Measurements from ENCODE around the gene APOH. TPM values are rescaled to one million over a fixed set of nuclear protein-coding genes. Genes with fewer than 3 reads are reported as not detected.

Gene APOH
- total and polyA plus RNA-seq, 10 donors: 1.2 TPM; not detected in 9

DNA sequence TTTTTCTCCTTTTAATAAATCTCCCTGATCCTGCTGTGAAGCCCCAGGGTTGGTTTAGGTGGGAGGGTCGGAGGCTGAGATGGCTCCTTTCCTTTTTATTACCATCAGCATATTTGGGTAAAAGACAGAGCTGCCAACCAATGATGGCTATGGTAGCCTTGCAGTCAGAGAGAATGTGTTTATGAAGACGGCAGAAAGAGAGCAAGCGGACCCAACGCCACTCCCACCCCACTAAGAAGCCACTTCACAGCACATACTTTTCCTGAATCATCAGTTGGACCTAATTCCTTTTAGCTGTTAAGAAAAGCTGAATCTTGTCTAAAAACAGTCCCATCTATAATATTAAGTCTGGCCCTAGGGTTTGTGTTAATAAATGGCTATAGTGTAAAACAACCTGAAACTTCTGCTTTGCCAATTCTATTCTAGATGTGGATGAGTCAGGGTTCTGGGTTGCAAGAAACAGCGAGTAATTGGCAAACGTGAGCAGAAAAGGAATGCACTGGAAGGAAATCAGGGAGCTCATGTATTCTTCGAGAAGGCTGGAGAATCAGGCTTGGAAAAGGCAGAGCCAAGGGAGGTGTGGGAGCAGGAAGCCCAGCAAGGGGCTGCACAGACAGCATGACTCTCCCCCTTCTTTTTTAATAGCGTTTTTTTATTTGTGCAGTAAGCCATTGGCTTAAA is 39.2 kb upstream of the APOH start:
- no peak for TF ChIP-seq POLR2AphosphoS5 (IDR thresholded peaks at IDR 0.05)
- no peak for TF ChIP-seq POLR2A (IDR thresholded peaks at IDR 0.05)
- TF ChIP-seq, protein P1, sequence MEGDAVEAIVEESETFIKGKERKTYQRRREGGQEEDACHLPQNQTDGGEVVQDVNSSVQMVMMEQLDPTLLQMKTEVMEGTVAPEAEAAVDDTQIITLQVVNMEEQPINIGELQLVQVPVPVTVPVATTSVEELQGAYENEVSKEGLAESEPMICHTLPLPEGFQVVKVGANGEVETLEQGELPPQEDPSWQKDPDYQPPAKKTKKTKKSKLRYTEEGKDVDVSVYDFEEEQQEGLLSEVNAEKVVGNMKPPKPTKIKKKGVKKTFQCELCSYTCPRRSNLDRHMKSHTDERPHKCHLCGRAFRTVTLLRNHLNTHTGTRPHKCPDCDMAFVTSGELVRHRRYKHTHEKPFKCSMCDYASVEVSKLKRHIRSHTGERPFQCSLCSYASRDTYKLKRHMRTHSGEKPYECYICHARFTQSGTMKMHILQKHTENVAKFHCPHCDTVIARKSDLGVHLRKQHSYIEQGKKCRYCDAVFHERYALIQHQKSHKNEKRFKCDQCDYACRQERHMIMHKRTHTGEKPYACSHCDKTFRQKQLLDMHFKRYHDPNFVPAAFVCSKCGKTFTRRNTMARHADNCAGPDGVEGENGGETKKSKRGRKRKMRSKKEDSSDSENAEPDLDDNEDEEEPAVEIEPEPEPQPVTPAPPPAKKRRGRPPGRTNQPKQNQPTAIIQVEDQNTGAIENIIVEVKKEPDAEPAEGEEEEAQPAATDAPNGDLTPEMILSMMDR (IDR thresholded peaks at IDR 0.05 in 8 of 11, conservative IDR thresholded peaks at IDR 0.05 in 3 of 11): no peak

DNA sequence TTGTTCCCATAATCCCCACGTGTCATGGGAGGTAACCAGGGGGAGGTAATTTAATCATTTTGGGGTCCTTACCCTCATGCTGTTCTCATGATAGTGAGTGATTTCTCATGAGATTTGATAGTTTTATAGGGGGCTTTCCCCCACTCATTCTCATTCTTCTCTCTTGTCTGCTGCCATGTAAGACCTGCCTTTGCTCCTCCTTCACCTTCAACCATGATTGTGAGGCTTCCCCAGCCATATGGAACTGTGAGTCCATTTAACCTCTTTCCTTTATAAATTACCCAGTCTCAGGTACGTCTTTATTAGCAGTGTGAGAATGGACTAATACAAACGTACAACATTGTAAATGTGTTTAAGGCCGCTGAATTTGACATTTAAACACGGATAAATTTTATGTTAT is 35.5 kb upstream of the APOH start:
- TF ChIP-seq POLR2A (IDR thresholded peaks at IDR 0.05) (no peak), POLR2AphosphoS5 (IDR thresholded peaks at IDR 0.05) (no peak)
- TF ChIP-seq, protein P1 (IDR thresholded peaks at IDR 0.05 in 8 of 11, conservative IDR thresholded peaks at IDR 0.05 in 3 of 11): no peak
- H3K4me1 ChIP-seq: no peaks in the 10 kb centered on the region
- no peak for DNase-seq
- intact Hi-C loops (cut with DNase I; ENCODE audit: low total_unique reads): no loop called here
- H3K27ac ChIP-seq: no peak overlapping the region
- no peak overlapping the region for H3K4me3 ChIP-seq
- WGBS, 5 donors: 87 to 95% (median 91%) methylated on average over 5 of the region's 5 CpGs
- H3K9me3 ChIP-seq: peaks cover 0 to 7% (median 0%) of the 10 kb centered on the region in 8 donors
- no peaks in the 10 kb centered on the region for H3K36me3 ChIP-seq
- no peaks in the 10 kb centered on the region for H3K27me3 ChIP-seq (replicated peaks in 1 of 7)

More for the DNA sequence above, 39.2 kb upstream of the APOH start:
- no peak for DNase-seq
- no peaks in the 10 kb centered on the region for H3K27me3 ChIP-seq (replicated peaks in 1 of 7)
- intact Hi-C loops (cut with DNase I; ENCODE audit: low total_unique reads): no loop called here
- no peaks in the 10 kb centered on the region for H3K4me1 ChIP-seq
- WGBS, 5 donors: 67 to 78% (median 72%) methylated on average over 8 of the region's 8 CpGs
- peaks cover 0 to 10% (median 6%) of the 10 kb centered on the region in 8 donors for H3K9me3 ChIP-seq
- H3K4me3 ChIP-seq: no peak overlapping the region
- no peaks in the 10 kb centered on the region for H3K36me3 ChIP-seq
- no peak overlapping the region for H3K27ac ChIP-seq

DNA sequence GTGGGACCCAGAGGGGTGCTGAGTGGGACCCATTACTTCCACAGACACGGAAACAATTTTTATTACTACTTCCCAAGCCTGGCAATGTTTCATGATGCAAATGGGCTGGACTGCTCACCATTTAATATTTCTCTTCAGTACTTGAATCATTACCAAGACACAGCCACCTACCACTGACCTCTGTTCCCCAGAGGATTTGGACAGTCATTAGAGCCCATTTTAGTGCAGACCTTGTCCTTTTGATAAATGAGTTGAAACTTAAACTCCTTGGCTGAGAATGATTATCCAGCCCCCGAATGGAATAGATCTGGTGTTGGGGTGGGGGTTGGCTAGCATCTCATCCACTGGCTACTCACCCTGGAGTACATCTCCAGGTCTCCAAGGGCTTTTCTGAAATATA is 33.6 kb upstream of the APOH start:
- no peak for DNase-seq
- Histone ChIP-seq H3K4me3 (no peak overlapping the region), H3K27me3 (replicated peaks in 1 of 7) (no peaks in the 10 kb centered on the region), H3K4me1 (no peaks in the 10 kb centered on the region), H3K27ac (no peak overlapping the region), H3K9me3 (peaks cover 0 to 7% (median 0%) of the 10 kb centered on the region in 8 donors), H3K36me3 (no peaks in the 10 kb centered on the region)
- intact Hi-C loops (cut with DNase I; ENCODE audit: low total_unique reads): no loop called here
- TF ChIP-seq POLR2A (IDR thresholded peaks at IDR 0.05): no peak
- TF ChIP-seq, protein P1 (IDR thresholded peaks at IDR 0.05 in 8 of 11, conservative IDR thresholded peaks at IDR 0.05 in 3 of 11): no peak
- TF ChIP-seq POLR2AphosphoS5 (IDR thresholded peaks at IDR 0.05): no peak
- WGBS, 5 donors: 68 to 83% (median 74%) methylated on average over 2 of the region's 2 CpGs

DNA sequence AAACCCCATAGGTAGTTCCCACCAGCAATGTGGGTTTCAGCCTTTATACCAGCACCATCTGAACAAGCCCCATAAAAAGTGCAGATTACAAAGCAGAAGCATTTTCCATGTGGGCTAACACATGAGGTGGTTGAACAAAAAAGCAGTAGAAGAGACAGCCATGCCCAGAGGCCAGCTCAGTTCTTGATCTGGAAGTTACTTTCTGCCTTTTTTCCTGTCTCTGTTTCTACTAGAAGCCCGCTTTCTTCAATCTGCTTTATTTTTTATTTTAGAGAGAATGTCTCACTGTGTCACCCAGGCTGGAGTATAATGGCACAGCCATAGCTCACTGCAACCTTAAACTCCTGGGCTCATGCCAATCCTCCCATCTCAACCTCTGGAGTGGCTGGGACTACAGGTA is 31.5 kb upstream of the APOH start:
- TF ChIP-seq POLR2AphosphoS5 (IDR thresholded peaks at IDR 0.05): no peak
- no peak for TF ChIP-seq POLR2A (IDR thresholded peaks at IDR 0.05)
- TF ChIP-seq, protein P1 (IDR thresholded peaks at IDR 0.05 in 8 of 11, conservative IDR thresholded peaks at IDR 0.05 in 3 of 11): no peak
- peaks cover 0 to 7% (median 0%) of the 10 kb centered on the region in 8 donors for H3K9me3 ChIP-seq
- no peak overlapping the region for H3K4me3 ChIP-seq
- no peaks in the 10 kb centered on the region for H3K27me3 ChIP-seq (replicated peaks in 1 of 7)
- 34 to 97% (median 96%) methylated on average over 1 of the region's 1 CpG for WGBS, 5 donors
- no peaks in the 10 kb centered on the region for H3K36me3 ChIP-seq
- peaks cover 0 to 5% (median 0%) of the 10 kb centered on the region in 6 donors for H3K4me1 ChIP-seq
- no peak overlapping the region for H3K27ac ChIP-seq
- intact Hi-C loops (cut with DNase I; ENCODE audit: low total_unique reads): no loop called here
- DNase-seq: no peak

Data from spleen (tissue), 11 donors.